CD4-positive, alpha-beta T cell treated with Interleukin-17A for 1 hour (primary cell): Measurements from ENCODE around the gene NEDD4L.
A peak's percentile ranks its signal among the peaks of the same experiment; 100 is the strongest.

Source experiments
- DNase-seq: peaks from one replicate; pipeline ENCODE4 v3.0.0-alpha.2; 2020

NEDD4L gene

DNA sequence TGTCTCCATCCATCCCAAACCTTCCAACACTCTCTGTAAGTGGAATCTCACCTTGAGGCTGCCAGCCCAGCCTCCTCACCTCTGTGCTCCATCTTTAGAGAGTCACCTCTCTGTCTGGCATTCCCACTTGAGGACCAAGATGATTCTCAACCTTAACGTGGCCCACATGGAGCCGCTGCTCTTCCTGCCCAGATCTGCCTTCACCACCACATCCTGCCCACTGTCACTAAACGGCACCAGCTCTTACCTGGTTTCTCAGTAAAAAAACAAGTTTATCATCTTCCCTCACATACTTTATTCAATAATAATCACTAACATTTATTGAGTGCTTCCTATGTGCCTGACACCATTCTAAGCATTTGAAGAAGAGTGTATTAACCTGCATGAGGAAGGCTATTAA lies 80.4 kb downstream of the NEDD4L start:
- DNase-seq: no peak

DNA sequence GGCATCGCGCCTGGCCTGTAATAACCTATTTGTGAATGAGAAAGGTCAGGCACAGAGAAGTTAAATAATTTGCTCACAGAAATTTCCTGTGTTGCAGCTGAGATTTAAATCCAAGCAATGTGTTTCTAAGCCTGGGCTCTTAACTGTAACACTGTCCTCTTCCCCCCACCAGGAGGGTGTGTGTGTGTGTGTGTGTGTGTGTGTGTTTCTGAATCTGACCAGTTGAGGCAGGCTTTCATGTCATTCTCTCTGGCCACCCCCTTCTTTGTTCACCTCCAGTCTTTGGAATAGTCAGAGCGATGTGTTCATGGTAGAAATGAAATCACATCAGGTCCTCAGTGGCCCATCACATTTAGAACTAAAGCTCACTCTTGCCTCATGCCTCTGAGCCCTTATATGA lies 81.2 kb downstream of the NEDD4L start:
- no peak for DNase-seq

DNA sequence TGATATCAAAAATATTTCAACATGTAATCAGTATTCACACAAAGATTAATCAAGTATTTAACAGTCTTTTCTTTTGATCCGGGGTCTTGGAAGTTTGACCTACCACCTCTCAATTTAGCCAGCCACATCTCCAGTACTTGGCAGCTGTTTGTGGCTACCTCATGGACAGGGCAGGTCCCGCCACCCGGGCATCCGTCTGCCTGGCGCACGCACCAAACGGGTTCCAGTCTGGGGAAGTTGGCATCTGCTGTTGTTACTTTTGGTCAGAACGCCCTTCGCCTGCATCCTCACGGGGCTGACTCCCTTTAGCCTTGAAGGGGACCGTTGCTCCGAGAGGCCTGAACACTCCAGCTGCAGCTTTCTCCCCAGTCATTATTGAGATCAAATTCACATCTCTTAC lies 81.7 kb downstream of the NEDD4L start:
- no peak for DNase-seq

DNA sequence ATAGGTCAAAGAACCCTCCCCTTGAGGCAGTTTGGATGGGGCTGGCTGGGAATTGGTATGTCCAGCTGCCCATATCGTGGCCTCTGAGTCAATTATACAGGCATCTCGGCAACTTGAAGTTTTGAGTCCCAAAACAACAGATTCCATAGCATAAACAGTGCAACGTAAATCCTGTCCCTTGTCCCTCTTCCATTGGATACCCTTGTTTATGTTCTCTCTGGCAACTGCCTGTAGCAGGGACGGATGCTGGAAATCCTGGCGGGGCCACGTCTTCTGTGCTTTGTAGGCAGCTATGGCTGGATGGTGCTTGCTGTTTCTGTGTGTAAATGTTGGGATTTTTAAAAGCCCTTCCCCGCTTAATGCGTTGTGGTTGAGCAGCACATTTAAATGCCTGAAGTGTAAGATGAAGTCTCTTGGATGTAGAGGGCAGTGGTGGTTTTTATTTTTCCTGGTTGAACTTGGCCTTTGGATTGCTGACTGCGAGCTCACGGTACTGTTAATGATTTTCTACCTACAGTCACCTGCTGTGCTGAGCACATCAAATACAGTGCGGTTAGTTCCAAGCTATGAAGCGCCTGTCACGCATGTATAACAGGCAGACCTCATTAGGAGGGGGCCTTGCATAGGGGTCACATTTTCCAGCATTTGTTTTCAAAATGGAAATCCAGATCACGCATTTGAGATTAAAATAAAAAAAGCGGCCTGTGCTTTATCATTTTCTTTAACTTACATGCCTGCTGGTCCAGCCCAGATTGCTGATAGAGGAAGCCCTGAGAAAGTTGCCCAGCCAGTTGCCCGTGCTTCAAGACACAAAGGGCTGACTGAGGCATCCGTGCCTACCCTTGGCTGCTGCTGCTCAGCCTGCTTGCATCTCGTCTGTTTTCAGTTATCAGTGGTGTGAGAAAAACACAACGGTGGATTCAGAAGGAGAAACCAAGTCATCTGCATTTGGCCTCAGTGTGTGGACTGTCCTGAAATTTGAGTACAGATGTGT lies 84.7 kb downstream of the NEDD4L start:
- no peak for DNase-seq

DNA sequence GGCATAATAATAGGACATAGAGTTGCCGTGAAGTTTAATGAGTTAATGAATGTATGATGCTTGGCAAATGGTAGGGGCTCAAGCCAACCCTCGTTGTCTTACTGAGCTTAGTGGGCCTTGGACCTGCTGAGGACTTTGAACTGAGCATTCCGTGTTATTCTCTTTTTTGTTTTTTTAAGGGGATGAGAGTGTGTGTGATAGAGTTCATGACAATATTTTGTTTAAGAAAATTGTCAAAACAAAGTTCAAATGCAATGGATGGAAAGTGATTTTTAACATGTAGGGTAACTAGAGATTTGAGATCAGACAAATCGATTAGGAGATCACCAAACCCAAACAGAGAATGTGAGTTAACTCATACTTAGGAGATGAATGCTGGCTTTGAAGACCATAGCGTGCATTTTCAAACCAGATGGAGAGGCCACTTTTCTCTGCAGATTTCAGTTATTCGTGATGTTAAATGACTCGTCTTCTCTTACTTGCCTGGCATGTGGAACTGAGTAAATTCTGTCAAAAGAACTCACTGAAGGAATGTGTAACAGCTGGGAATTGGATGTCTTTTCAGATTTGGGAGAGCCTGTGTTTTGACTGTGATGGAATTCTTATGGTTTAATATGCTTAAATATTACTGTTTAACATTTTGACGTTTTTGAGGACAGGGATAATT lies 88.7 kb downstream of the NEDD4L start:
- DNase-seq: no peak

DNA sequence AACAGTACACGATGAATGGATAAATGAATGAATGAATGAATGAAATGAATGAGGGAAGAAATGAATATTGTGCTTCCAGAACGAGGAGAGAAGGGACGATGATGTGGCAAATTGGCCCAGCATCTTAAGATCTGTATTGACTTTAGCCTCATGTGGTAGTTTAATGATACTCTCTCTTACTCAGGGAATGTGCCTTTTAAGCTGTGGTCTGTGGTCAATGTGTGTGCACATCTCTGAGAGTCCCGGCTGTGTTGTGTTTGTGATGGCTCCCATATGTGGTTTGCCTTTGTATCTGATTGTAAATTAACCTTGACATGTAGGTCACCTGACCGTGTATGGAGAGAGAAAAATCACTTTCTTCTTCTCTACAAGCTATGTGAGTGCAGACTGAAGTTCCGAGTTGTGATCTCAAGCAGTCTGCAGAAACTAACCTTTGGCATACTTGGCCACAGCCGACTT lies 91.2 kb downstream of the NEDD4L start:
- no peak for DNase-seq

DNA sequence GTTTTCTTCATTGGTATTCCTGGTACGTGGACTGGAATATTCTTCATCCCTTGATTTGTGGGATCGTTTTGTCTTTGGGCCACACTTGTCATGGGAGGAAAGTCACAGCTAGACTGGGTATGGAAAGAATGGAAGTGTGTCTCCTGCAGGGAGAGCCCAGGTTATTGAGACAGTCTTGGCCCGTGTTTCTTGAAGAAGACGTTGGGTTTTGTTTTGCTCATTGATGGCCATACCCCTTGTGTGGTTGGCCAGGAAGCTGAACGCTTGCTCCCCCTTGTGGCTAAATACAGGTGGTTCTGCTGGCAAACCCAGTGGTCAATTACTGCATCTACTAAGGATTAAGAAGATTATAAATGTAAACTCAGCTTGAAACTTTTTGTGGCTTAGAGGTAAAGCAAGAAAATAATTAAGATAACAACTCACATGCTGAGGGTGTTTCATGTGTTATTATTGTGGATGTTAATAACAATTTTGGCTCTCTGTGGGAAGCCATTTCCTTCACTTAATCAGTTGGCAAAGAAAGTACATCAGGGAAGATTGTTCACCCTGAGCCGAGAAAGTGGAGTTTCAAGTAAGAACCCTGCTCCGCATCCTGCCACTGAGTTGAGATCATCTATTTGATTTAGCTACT lies 91.8 kb downstream of the NEDD4L start:
- peak; percentile 56 for DNase-seq

DNA sequence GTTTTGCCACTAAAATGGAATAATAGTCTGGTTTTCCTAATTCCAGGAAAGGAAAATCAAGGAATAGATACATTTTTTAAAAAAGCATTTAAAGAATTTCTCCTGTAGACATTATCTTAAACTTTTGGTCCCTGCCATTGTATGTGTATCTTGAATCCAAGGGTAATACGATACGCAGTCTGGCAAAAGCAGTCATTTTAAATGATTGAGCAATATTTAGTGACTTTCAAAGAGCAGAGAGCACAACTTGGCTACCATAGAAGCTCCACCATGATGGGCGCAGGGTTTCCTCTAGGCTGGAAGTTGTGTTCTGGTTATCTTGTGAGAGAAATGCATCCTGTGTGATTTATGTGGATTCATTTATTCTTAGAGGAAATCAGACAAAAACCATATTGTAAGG lies 92.9 kb downstream of the NEDD4L start:
- no peak for DNase-seq

DNA sequence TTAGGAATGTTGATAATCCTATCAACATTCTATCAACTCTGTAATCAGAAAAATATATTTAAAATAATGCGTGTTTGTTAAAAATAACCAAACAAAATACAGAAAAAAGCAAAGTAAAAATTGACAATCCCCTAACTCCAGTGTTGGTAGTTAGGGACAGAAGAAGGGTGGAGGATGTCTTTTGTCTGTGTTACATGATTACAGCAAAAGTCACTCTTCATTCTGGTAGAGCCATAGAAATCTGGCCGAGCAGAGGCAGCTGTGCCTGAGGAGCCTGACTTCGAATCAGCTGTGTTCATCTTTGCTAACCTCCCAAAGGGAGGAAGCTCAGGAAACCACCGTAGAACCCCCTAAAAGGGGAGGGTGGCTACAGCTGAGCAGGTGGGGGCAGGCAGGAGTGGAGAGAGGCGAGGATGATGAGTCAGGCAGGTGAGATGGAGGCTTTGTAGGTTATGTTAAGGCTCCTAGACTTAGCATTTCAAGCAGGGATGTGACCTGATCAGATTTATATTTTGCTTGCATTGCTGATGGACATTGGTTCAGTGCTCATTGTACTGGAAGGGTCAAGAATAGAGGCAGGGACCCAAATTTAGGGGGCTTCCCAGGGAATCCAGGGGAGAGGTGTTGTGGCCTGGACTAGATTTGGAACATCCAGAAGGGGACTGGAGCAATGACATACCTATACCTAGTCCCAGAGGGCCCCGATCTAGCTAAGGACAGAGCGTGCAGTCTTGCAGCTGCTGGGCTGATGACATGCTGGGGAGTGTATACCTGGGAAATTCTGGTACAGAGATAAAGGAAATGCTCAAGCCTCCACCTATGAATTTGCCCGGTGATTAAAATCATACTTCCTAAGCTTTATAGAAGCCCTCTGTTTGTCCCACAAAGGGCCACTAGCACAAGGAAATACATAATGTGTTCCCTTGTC lies 95.7 kb downstream of the NEDD4L start:
- DNase-seq: no peak

DNA sequence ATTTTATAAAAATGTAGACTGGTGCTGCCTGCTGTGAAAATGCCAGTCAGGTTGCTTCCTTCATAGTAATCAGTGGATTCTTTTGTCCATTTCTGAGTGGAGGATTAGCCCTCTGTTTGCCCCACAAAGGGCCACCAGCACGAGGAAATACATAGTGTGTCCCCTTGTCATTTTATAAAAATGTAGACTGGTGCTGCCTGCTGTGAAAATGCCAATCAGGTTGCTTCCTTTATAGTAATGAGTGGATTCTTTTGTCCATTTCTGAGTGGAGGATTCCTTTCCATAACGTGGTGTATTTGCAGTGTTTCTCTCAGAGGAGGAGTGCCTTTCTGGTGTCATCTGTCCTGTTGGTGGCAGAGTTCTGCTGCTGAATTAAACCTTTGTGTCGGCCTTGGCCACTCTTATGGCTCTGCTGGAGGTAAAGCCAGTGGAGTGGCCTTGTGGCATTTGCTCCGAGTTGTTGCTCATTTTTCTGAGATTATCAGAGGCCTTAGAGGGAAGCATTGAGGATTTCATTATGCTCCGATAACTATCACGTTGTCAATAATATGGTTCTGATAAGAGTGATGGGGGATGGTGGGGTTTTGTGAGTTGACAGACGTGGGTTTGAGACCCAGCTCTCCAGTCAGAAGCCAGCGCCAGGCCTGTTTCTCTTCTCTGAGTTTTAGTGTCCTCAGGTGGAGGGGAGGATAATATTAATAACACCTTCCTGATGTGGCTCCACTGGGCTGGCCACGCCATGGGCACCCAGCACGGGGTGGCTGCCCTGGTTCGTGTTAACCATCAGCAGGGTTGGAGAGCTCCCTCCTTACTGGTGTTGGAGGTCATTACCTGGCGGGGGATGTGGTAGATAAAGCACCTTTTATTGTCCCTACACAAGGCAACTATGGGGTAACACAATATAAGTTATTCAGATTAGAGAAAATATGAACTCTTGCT lies 96.6 kb downstream of the NEDD4L start:
- no peak for DNase-seq

DNA sequence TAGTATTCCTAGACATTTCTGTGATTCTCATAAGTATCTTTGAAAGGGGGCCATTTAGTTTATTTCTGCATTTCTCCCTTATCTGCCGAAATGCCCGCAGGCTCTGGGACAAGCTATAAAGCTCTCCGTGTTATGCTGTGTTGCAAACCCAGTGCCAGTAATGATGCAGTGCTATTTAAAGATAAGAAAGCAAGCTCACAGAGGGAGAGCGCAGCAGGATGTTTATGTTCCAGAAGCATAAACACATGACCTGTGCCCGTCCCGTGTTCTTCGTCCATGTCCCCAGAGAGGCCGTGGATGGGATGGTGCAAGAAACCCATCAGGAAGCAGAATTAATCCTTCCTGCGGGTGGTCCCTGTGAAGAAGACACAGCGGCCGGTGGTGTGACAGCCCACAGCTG lies 99.4 kb downstream of the NEDD4L start:
- DNase-seq: no peak

DNA sequence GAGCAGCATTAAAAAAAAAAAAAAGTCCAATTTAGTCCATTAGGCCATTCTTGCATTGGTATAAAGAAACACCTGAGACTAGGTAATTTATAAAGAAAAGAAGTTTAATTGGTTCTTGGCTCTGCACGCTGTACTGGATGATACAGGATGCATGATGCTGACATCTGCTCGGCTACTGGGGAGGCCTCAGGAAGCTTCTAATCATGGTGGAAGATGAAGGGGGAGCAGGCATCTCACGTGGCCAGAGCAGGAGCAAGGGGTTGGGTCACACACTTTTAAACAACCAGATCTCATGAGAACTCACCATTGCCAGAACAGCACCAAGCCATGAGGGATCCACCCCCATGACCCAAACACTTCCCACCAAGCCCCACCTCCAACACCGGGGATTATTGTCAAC lies 100.1 kb downstream of the NEDD4L start:
- no peak for DNase-seq

DNA sequence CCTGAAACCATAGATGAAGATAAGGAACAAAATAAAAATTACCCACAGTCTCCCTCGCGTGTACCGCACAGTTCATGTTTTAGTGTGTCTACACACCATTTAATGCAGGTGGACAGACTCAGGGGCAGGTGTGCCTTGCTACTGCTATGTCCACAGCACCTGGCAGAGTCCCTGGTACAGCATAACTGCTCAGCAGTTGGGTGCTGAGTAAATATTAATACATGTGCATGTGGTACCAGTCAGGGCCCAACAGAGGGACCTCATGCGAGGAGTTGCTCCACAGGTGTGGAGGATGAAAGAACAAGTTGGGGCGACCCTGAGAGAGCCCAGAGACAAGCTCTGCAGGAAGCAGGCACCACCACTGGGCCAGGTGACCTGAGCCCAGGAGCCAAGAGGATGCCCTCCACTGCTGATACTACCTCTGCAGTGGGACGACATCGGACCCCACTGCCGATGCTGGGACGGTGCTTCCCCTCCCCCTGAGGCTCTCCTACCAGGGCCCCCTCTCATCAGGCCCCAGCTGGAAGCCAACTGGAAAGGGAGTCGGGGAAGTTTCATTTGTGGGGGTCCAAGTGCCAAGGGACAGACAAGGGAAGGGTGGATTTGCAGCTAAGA lies 100.8 kb downstream of the NEDD4L start:
- no peak for DNase-seq

DNA sequence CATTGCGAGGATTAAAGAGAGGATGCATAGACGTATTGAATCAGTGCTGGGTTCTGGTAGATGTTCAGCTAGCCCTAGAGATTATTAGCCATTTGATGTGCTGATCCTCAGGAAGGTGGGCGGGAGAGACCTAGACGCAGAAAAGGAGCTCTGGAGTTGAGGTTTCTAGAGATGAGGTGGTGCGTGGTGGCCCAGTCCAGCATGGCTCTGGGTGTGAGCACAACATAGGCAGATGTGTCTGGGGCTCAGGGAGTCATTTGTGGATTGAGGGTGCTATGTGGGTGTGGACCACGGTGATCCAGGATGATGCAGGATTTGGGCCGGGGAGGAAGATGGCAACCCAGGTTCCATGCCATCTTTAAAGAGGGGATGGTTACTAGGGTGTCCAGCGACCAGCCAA lies 102.1 kb downstream of the NEDD4L start:
- DNase-seq: no peak

DNA sequence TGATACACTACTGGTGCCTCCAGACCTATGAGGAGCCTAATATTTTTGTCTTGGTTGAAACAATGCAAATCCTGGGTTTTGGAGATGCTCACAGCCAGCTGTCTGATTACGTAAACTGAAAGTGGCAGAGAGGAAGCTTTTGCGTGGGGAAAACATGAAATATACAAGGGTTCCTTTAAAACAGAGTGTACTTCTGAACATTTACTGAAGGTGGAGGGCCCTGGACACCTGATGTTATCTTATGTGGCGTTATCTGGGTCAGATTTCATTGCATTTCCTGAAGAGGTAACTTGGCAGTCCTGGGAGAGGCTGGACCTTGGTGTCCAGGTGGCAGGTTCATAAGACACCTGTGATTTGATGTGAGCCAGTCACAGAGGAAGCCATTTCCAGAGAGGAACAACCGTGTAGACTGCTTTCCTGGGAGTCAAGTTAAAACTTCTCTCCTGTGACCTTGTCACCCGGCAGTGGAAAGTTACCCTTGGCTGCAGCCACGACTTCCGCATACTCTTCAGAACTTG lies 105.0 kb downstream of the NEDD4L start:
- no peak for DNase-seq

DNA sequence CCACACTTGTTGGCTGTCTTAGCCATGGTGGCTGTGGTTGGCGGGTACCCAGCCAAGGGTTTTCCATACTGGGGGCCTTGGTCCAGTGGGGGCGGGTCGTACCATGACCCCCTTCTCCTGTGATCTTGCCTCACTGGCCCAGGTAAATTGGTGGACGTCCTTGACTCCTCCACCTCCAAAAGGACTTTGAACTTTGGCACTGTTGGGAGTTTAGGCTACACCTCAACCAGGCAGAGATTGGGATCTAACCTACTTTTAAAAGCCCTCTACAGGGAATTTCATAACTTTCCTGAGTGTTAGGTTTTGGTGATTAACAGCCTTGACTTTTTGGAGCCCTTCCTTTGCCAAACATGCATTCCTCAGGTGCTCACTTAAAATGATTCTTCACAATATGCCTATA lies 106.7 kb downstream of the NEDD4L start:
- no peak for DNase-seq

DNA sequence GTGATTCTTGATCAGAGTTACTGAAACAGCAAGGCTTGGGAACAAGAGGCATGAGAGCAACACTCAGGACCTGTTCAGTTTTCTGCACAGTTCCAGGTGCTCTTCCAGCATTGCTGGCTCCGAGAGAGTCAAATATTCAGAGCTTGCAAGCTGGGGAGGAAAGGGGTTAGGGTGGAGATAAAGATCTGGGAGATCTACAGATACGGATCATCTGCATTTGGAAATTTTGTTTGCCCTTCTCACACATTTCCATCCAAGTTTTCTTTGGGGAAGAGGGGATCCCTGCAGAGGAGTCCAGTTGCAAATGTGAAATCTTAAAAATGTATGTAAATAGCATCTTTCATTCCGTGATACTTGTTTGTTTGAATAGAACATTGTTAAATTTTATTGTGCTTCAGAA lies 108.2 kb downstream of the NEDD4L start:
- no peak for DNase-seq

DNA sequence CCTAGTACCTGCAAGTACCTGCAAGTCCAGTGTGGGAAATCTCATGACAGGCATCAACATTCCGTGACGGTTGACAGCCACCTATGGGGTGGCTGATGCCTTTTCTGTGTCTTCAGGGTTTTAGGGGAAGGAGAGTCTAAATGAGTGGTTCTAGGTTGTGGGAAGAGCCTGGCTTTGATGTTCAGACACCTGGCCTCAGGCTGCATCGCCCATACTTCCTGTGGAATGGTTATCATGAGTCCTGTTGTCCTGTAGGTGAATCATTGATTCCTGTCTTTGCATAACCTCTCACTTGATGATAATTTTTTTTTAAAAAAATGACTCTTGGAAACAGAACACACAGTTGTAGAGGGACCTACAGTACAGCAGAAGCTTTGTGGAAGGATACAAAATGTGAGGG lies 108.9 kb downstream of the NEDD4L start:
- DNase-seq: no peak

DNA sequence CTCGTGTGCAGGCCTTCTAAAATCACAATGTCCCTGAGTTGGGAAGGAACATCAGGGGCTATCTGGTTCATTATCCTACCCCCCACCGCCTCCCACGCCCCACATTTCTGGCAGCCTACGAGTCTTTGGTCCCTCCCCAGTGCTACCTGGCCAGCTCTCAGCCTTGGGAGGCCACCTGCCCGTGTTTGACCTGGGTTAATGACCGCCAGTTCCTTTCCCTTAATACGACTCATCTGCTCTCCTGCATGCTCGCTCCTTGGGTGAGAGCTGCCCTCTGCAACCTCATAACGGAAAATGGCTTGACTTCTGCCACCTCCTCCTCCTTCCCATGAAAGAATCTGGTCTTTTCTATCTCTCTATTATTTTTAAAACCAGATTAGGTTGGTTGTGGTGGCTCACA lies 112.5 kb downstream of the NEDD4L start:
- DNase-seq: no peak

DNA sequence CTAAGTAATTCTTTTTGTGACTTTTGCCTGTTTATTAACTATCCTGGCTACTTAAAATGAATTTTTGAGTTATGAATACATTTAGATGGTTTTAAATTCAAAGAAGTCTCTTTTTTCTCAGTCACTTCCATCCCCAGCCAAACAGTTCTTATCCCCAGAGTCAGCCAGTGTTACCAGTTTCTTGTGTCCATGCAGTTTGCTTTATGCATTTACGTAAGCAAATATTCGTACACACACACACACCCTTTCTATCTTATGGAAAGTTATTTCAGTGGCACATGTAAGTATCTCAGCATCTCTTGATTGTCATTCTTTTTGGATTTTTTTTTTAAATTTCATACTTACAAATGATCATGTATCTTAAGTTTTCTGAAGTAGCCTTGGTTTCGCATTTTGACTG lies 113.2 kb downstream of the NEDD4L start:
- no peak for DNase-seq

DNA sequence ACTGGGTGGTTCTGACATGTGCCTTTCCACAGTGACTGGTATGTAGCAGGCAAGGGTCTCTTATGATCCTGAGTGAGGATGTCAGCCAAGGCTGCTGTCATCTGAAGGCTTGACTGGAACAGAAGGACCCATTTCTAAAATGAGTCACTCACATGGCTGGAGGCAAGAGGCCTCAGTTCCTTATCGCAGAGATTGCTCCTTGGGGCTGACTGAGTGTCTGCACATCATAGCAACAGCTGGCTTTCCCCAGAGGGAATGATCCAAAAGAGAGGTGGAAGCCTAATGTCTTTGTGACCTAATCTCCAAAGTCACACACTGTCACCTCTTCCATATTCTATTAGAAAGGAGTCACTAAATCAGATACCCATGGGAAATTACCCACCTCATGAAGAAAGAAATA lies 114.0 kb downstream of the NEDD4L start:
- no peak for DNase-seq
